ENCODE results near the gene FUT8. TPM values are rescaled to one million over a fixed set of nuclear protein-coding genes. Genes with fewer than 3 reads are reported as not detected.

Gene FUT8
- total and polyA plus RNA-seq, 2 of the 8 experiments (the other 6 are each of a cell fraction or from before 2014, with no cell fraction given) = 10.5 to 25.1 TPM

DNA sequence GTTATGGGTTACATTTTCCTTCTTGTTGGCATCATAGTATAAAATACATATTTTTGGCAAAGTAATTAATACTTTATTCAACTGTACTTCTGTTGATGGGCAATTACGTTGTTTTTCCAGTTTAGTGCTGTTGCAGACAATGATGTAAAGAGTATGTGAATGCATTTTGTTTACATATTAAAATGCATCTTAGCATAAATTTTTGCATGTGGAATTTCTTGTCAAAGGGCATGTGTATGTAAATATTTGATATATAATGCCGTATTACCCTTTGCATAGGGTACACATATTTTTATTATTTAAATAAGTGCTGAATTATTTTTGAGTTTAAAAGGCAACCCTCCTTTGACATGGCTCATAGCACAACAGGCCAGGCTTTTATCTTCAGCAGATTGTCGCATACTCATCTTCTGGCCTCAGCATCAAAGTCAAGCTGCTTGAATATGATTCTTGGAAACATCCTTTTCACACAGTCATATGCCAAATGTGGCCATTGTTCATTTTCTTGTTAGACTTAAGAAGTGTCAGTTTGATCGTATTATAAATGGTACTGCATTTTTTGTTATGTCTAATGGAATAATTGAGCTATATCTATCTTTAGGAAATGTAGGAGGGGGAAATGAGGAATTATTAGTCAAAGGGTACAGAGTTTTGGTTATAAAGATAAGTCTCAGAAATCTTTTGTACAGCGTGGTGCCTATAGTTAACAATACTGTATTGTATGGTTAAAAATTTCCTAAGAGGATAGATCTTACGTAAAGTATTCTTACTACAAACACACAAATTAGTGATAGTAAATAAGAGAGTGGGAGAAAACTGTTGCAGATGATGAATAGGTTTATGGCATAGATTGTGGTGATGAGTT, 138.5 kb downstream of the FUT8 start (continued):
- TF ChIP-seq RAD21 (IDR thresholded peaks at IDR 0.05 in 1 of 2, conservative IDR thresholded peaks at IDR 0.05 in 1 of 2; ENCODE audit: low read depth in 2 of 2, low read length in 2 of 2) = no peak
- no peak for TF ChIP-seq NANOG (IDR thresholded peaks at IDR 0.05; ENCODE audit: insufficient read depth, low read depth, low read length, poor library complexity, severe bottlenecking)
- no peak for TF ChIP-seq SP1 (IDR thresholded peaks at IDR 0.05; ENCODE audit: low read depth, low read length)

All from H1 (cell line).